Measurements from ENCODE around the gene DOP1A.

The DOP1A gene

DNA sequence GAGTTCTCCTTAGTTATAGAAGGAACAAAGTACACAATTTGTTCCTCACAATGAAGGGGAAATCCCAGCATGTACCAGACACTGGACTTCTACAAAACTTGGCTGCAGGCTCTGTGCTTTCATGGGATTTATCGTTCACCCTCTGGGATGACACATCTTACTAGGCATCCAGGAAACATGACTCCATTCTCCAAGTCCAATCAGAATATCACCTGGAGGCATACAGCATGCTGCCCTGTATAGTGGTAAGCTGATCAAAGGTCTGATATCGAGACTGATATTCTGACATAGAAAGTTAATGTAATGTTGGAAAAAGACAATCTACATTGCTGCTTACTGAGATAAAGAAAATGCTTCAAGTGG lies 132.4 kb downstream of the DOP1A start:
- ChIA-PET CTCF (interaction anchor here (1.0 kb wide), 1 partner anchor 134 kb away, joined by 3 read pairs; no protein-coding TSS in a partner anchor), POLR2A (no interaction called here)
- TF ChIP-seq L3MBTL2 (conservative IDR thresholded peaks at IDR 0.05) (no peak), FOXM1 (IDR thresholded peaks at IDR 0.05; ENCODE audit: borderline replicate concordance) (no peak), CTBP1 (IDR thresholded peaks at IDR 0.05; ENCODE audit: borderline replicate concordance) (no peak), SUZ12 (IDR thresholded peaks at IDR 0.05) (no peak), FOXK2 (IDR thresholded peaks at IDR 0.05) (no peak), ZNF384 (IDR thresholded peaks at IDR 0.05) (no peak)
- no peak for DNase-seq (ENCODE audit: extremely low spot score)

DNA sequence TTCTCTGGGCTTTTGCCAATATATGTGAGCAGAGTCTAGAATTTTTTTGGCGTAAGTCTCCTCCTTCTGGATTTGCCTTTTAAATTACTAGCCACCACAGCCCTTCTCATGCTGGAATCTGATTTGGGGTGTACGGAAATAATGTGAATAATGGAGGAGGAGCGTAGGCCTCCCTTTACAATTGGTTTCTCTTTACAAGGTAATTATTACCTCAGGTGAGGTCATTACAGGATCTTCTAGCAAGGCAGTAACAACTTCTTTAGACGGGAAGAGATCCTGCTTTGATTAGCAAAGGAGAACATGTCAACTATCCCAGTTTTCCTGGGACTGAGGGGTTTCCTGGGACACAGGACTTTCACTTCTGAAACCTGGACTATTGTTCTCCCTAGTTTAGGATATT lies 134.6 kb downstream of the DOP1A start:
- ChIA-PET POLR2A (no interaction called here), CTCF (no interaction called here)
- no peak for DNase-seq (ENCODE audit: extremely low spot score)
- TF ChIP-seq ZNF384 (IDR thresholded peaks at IDR 0.05) = no peak
- TF ChIP-seq SP1 (IDR thresholded peaks at IDR 0.05) = no peak
- no peak for TF ChIP-seq LEF1 (IDR thresholded peaks at IDR 0.05; ENCODE audit: borderline replicate concordance)
- TF ChIP-seq ARNT (IDR thresholded peaks at IDR 0.05) = no peak
- no peak for TF ChIP-seq TARDBP (IDR thresholded peaks at IDR 0.05)
- TF ChIP-seq NFRKB (IDR thresholded peaks at IDR 0.05) = no peak
- TF ChIP-seq PKNOX1 (IDR thresholded peaks at IDR 0.05) = no peak
- no peak for TF ChIP-seq HDGF (IDR thresholded peaks at IDR 0.05; ENCODE audit: borderline replicate concordance)
- TF ChIP-seq BHLHE40 (IDR thresholded peaks at IDR 0.05; ENCODE audit: borderline replicate concordance) = no peak
- no peak for TF ChIP-seq L3MBTL2 (conservative IDR thresholded peaks at IDR 0.05)

DNA sequence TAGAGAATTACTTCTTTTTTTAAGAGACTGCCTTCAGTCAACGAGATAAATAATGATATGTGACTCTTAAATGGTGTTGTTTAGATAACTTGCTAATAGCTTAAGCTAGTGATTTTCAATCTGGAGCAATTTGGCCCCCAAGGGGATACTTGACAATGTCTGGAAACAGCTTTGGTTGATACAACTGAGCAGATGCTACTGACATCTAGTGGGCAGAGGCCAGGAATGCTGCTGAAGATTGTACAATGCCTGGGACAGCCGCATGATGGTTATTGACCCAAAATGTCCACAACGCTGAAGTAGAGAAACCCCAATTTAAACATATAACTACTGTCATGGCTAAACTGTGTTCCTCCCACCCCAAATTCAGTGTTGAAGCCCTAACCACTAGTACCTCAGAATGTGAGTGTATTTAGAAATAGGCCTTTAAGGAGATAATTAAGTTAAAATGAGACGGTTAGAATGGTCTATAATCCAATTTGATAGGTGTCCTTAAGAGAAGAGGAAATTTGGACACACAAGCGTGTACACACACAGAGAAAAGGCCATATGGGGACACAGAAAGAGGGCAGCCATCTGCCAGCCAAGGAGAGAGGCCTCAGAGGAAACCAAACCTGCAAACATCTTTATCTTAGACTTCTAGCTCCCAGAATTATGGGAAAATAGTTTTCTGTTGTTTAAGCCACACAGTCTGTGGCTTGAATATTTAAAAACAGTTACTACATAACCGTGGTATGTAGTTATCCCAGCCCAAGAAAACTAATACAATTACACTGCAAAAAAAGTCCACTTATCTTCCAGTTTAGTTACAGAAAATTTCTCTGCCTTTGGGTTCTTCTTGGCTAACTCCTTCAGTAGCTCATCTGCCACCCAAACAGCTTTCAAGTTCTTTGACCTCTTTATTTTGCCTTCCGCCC lies 147.9 kb downstream of the DOP1A start:
- CTCF ChIA-PET = interaction anchor here (0.6 to 3.8 kb wide), 14 partner anchors 12 to 300 kb away, joined by 3 to 55 read pairs (median 4); partner anchors contain the start of genes DOP1A, PRSS35 and UBE3D
- POLR2A ChIA-PET = interaction anchor here (0.7 to 1.1 kb wide), 3 partner anchors 148 to 299 kb away, joined by 3 to 10 read pairs (median 8); partner anchors contain the start of genes DOP1A and UBE3D
- TF ChIP-seq PKNOX1 (IDR thresholded peaks at IDR 0.05) (no peak), L3MBTL2 (conservative IDR thresholded peaks at IDR 0.05) (no peak), HDGF (IDR thresholded peaks at IDR 0.05; ENCODE audit: borderline replicate concordance) (no peak), ARNT (IDR thresholded peaks at IDR 0.05) (no peak), NFRKB (IDR thresholded peaks at IDR 0.05) (no peak), BHLHE40 (IDR thresholded peaks at IDR 0.05; ENCODE audit: borderline replicate concordance) (no peak), FOXK2 (IDR thresholded peaks at IDR 0.05) (no peak), ZNF384 (IDR thresholded peaks at IDR 0.05) (no peak), TARDBP (IDR thresholded peaks at IDR 0.05) (no peak), LEF1 (IDR thresholded peaks at IDR 0.05; ENCODE audit: borderline replicate concordance) (no peak), SP1 (IDR thresholded peaks at IDR 0.05) (no peak), FOXM1 (IDR thresholded peaks at IDR 0.05; ENCODE audit: borderline replicate concordance) (no peak), CTBP1 (IDR thresholded peaks at IDR 0.05; ENCODE audit: borderline replicate concordance) (no peak), FOXA1 (IDR thresholded peaks at IDR 0.05) (no peak)
- peak; percentile 56 for DNase-seq (ENCODE audit: extremely low spot score)

DNA sequence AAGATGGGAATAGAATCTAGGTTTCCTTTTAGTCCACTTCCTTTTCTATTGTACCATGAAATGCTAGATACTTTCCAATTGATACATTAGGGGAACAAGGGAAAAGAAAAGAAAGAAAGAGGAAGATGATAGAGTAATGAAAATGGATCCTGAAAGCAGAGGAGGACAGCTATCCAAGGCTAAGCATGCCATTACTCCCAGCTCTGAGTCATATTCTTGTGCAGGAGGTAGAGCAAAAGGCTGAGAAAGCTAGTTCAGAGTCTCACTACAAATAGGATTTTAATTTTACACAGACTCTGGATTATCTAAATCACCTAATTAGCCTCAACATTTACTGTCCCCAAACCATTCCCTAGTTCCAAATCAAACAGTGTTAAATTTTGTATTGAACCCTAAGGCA lies 149.3 kb downstream of the DOP1A start:
- no peak for TF ChIP-seq BHLHE40 (IDR thresholded peaks at IDR 0.05; ENCODE audit: borderline replicate concordance)
- TF ChIP-seq ZNF384 (IDR thresholded peaks at IDR 0.05) = no peak
- TF ChIP-seq ARNT (IDR thresholded peaks at IDR 0.05) = no peak
- TF ChIP-seq LEF1 (IDR thresholded peaks at IDR 0.05; ENCODE audit: borderline replicate concordance) = no peak
- no peak for TF ChIP-seq L3MBTL2 (conservative IDR thresholded peaks at IDR 0.05)
- TF ChIP-seq FOXK2 (IDR thresholded peaks at IDR 0.05) = no peak
- TF ChIP-seq HDGF (IDR thresholded peaks at IDR 0.05; ENCODE audit: borderline replicate concordance) = no peak
- no peak for TF ChIP-seq NFRKB (IDR thresholded peaks at IDR 0.05)
- no peak for TF ChIP-seq FOXM1 (IDR thresholded peaks at IDR 0.05; ENCODE audit: borderline replicate concordance)
- no peak for TF ChIP-seq TARDBP (IDR thresholded peaks at IDR 0.05)
- no peak for TF ChIP-seq CTBP1 (IDR thresholded peaks at IDR 0.05; ENCODE audit: borderline replicate concordance)
- TF ChIP-seq PKNOX1 (IDR thresholded peaks at IDR 0.05) = no peak
- ChIA-PET CTCF (interaction anchor here (1.3 to 3.8 kb wide), 5 partner anchors 49 to 297 kb away, joined by 4 to 55 read pairs (median 6); partner anchors contain the start of genes DOP1A, PRSS35 and UBE3D), POLR2A (no interaction called here)
- no peak for DNase-seq (ENCODE audit: extremely low spot score)
